Measurements from ENCODE around the gene UBE2V1.

DNA sequence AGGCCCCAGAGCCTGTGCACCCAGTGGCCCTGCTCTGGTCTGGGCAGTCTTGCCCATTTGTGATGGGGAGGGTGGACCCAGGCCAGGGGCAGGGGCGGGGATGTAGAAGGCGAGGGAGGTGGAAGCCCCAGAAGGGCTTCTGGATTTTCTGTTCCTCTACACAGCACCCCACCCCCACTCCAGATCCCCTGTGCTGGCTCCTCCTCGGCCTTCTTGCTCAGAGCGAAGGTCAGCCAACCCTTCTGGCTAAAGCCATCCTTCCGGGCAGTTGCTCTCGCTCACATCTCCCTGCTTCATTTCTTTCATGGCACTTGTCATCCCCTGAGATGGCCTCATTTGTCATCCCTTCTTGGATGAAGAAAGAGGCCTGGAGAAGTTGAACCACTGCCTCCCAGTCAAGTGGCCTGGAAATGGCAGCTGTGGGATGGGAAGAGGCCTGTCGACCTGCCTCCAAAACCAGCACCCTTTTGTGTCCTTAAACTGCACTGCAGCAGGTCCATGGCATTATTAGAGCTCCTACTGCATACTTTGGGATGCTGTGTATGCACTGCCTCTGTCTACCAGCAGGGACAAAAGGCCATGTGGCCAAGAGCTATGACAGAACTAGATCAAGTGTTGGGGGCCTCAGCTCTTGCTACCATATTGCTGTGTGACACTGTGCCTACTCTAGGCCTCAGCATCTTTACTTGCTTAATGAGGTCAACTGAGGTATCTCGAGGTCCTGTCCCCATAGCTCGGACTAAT is 20.7 kb upstream of the UBE2V1 start:
- TF ChIP-seq, protein P1, sequence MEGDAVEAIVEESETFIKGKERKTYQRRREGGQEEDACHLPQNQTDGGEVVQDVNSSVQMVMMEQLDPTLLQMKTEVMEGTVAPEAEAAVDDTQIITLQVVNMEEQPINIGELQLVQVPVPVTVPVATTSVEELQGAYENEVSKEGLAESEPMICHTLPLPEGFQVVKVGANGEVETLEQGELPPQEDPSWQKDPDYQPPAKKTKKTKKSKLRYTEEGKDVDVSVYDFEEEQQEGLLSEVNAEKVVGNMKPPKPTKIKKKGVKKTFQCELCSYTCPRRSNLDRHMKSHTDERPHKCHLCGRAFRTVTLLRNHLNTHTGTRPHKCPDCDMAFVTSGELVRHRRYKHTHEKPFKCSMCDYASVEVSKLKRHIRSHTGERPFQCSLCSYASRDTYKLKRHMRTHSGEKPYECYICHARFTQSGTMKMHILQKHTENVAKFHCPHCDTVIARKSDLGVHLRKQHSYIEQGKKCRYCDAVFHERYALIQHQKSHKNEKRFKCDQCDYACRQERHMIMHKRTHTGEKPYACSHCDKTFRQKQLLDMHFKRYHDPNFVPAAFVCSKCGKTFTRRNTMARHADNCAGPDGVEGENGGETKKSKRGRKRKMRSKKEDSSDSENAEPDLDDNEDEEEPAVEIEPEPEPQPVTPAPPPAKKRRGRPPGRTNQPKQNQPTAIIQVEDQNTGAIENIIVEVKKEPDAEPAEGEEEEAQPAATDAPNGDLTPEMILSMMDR (conservative IDR thresholded peaks at IDR 0.05; ENCODE audit: low read length), result 0 out of 2 replicates have a peak, but pooled peaks have one; percentile 29
- TF ChIP-seq EZH2phosphoT487 (IDR thresholded peaks at IDR 0.05; ENCODE audit: borderline replicate concordance, low read depth, low read length), result no peak
